A673 (cell line): ENCODE data around the gene HAL. TPM values are rescaled to one million over a fixed set of nuclear protein-coding genes. Genes with fewer than 3 reads are reported as not detected.

Experiments
- BruUV-seq: library from RNA; stranded (reverse); fragments of 400-500 nt; replicated peaks from 2 replicates; lab custom pipeline; 2021; lab: Mats Ljungman, UMichigan
- CTCF ChIA-PET: fragments of 300-600 bp; sonication (Branson Sonifier 250); formaldehyde crosslinking; loops from one replicate; lab custom pipeline; 2022; ENCODE audit warnings: antibody characterized with exemption; lab: Charles Lee
- POLR2A ChIA-PET: fragments of 300-600 bp; sonication (Branson Sonifier 250); formaldehyde crosslinking; loops from one replicate; lab custom pipeline; 2022; ENCODE audit warnings: antibody characterized with exemption; ENCODE audit not compliant: low non-redundant PET; lab: Charles Lee
- DNase-seq: peaks from one replicate; pipeline ENCODE4 v3.0.0-alpha.2; 2015; ENCODE audit warnings: low spot score
- H3K27ac ChIP-seq: fragments of 200-600 bp; sonication (generic); 2 replicates; pipeline ENCODE4 v1.5.1; 2016; ENCODE audit warnings: mixed run types, low read depth, mild to moderate bottlenecking, mixed read lengths, antibody characterized with exemption, low read length; ENCODE audit not compliant: poor library complexity, severe bottlenecking
- H3K27me3 ChIP-seq: fragments of 200-600 bp; sonication (generic); replicated peaks from 2 replicates; pipeline ENCODE4 v1.6.1; 2017; ENCODE audit warnings: mixed run types, low read depth, mild to moderate bottlenecking, mixed read lengths, antibody characterized with exemption, low read length; ENCODE audit not compliant: insufficient read depth, poor library complexity
- H3K36me3 ChIP-seq: fragments of 200-600 bp; sonication (generic); 2 replicates; pipeline ENCODE4 v1.6.1; 2016; ENCODE audit warnings: mixed run types, mild to moderate bottlenecking, mixed read lengths, antibody characterized with exemption, low read length; ENCODE audit not compliant: insufficient read depth, poor library complexity, severe bottlenecking
- H3K4me1 ChIP-seq: fragments of 200-600 bp; sonication (generic); 2 replicates; pipeline ENCODE4 v1.6.1; 2017; ENCODE audit warnings: mixed run types, mild to moderate bottlenecking, mixed read lengths, antibody characterized with exemption, low read length; ENCODE audit not compliant: insufficient read depth, poor library complexity, severe bottlenecking
- H3K4me3 ChIP-seq: fragments of 200-600 bp; sonication (generic); 2 replicates; pipeline ENCODE4 v1.5.1; 2016; ENCODE audit warnings: low read depth, mixed run types, mild to moderate bottlenecking, mixed read lengths, low read length; ENCODE audit not compliant: poor library complexity, severe bottlenecking
- H3K9me3 ChIP-seq: fragments of 200-600 bp; sonication (generic); 2 replicates; pipeline ENCODE4 v1.6.1; 2016; ENCODE audit warnings: mixed run types, low read depth, mild to moderate bottlenecking, mixed read lengths, antibody characterized with exemption, low read length; ENCODE audit not compliant: poor library complexity, severe bottlenecking
- CTCF ChIP-seq: fragments of 300-800, 200-600 bp; sonication (generic); conservative IDR thresholded peaks from 2 replicates; pipeline ENCODE4 v1.5.1; 2017; ENCODE audit warnings: low read depth, mild to moderate bottlenecking, antibody characterized with exemption, low read length, moderate library complexity, mixed read lengths
- EZH2 ChIP-seq: fragments of 200-600 bp; sonication (generic); IDR thresholded peaks from 2 replicates; pipeline ENCODE4 v1.6.1; 2017; ENCODE audit warnings: borderline replicate concordance, low read depth, mild to moderate bottlenecking, mixed read lengths, antibody characterized with exemption, low read length; ENCODE audit not compliant: poor library complexity, severe bottlenecking
- intact Hi-C: fragments of 100-400 bp; cut with micrococcal nuclease; formaldehyde crosslinking; loops from one replicate; pipeline ENCODE4 v1.10.0; 2022; ENCODE audit not compliant: unreplicated experiment
- total RNA-seq: library from RNA; stranded (reverse); gene quantifications from 2 replicates; pipeline ENCODE4 v1.2.3, GENCODE V29; 2021

Gene HAL
- total RNA-seq, 1 experiment from 2014 or later = 1.6 TPM

DNA sequence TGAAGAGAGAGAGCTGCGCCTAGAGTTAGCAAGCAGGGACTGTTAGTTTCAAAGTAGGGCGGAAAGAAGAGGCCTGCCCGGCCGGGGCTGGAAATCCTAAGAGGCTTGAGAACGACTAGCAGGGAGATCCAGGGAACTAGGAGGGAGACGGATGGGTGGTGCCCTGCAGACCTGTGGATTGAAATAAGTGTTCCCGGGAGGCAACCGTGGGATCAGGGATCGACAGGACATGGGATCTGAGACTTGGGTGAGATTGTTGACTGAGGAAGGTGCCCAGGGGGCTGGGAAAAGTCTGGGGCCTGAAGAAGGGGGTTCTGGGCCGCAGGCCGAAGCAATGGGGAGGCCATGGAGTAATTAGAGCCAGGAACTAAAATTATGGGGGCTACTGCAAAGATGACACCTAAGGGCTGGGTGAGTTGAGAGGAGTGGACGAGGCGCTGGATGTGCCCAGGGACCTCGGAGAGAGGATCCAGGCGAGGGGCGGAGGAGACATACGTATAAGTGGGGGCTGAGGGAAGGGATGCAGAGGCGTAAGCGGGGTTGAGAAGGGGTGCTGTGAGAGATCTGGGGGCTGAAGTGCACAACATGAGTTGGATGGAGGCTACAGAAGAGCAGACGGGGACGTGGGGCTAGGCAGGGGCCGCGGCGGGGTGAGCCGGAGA, 38.6 kb upstream of the HAL start:
- H3K27ac ChIP-seq = peak overlapping the region; percentile 63
- POLR2A ChIA-PET = no interaction called here
- no peak for TF ChIP-seq CTCF
- TF ChIP-seq EZH2 = no peak
- no TSS peak for BruUV-seq
- intact Hi-C loops = no loop called here
- peak overlapping the region; percentile 77 for H3K4me3 ChIP-seq
- H3K4me1 ChIP-seq = peaks cover 5% of the 10 kb centered on the region
- H3K9me3 ChIP-seq = no peaks in the 10 kb centered on the region
- no peaks in the 10 kb centered on the region for H3K36me3 ChIP-seq
- CTCF ChIA-PET = no interaction called here
- no peaks in the 10 kb centered on the region for H3K27me3 ChIP-seq
- peak; percentile 25 for DNase-seq

DNA sequence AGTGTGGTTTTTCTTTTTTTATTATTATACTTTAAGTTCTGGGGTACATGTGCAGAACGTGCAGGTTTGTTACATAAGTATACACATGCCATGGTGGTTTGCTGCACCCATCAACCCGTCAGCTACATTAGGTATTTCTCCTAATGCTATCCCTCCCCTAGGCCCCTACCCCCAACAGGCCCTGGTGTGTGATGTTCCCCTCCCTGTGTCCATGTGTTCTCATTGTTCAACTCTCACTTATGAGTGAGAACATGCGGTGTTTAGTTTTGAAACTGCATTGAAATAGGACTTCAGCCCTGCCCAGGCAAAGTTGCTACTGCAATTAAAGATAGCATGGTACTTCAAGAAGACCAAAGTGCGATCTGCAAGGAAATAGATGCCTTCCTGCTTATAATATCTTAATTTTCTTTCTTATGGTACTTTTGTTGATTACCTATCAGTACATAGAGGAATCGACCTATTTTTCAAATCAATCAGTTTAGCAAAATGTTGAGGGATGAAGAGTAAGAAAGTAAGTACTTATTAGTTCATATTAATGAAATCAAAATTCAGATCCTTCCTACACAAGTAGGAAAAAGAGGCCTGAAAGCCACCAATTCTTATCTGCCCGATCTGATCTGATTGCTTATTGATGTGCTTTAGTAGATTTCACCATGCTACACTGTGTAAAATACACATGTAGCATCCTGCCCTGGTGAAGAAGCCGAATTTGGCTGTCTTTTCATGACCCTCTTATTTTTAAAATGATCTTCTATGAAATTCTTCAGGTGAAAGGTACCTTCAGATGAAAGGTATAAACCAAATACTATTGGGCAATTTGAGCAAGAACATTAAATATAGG, 37.6 kb upstream of the HAL start:
- TSS peak; percentile 61 for BruUV-seq
- intact Hi-C loops = no loop called here
- Histone ChIP-seq H3K4me3 (peak overlapping the region; percentile 77), H3K4me1 (peaks cover 5% of the 10 kb centered on the region), H3K27ac (no peak overlapping the region), H3K9me3 (no peaks in the 10 kb centered on the region), H3K27me3 (no peaks in the 10 kb centered on the region), H3K36me3 (no peaks in the 10 kb centered on the region)
- ChIA-PET CTCF (no interaction called here), POLR2A (no interaction called here)
- TF ChIP-seq CTCF = no peak
- TF ChIP-seq EZH2 = no peak
- DNase-seq = no peak

GRCh38 chr12:96029826-96030225, 33.7 kb upstream of the HAL start:
- intact Hi-C loops = no loop called here
- Histone ChIP-seq H3K36me3 (peaks cover 5% of the 10 kb centered on the region), H3K9me3 (no peaks in the 10 kb centered on the region), H3K27me3 (no peaks in the 10 kb centered on the region), H3K4me1 (peaks cover 5% of the 10 kb centered on the region), H3K4me3 (no peak overlapping the region), H3K27ac (no peak overlapping the region)
- BruUV-seq = no TSS peak
- TF ChIP-seq CTCF (no peak), EZH2 (no peak)
- ChIA-PET POLR2A (no interaction called here), CTCF (no interaction called here)
- DNase-seq = no peak
